Heart left ventricle (tissue), 13 donors: ENCODE measurements around the gene IMPG2.

ENCODE experiments used
- CTCF ChIP-seq, 12 donors: fragments of 200-600 bp; sonication (generic) in 4 of 12; IDR thresholded peaks; one replicate each; pipeline versions ENCODE4 v1.5.0 to v1.8.0; 2018 to 2022; ENCODE audit warnings: antibody characterized with exemption in 12 of 12, mild to moderate bottlenecking in 5 of 12
- POLR2A ChIP-seq, 2 donors: fragments of 450-650 bp; IDR thresholded peaks; one replicate each; pipeline ENCODE4 v1.6.1; 2017; ENCODE audit warnings: antibody characterized with exemption in 2 of 2, mild to moderate bottlenecking in 2 of 2, moderate library complexity in 2 of 2
- donor health status: ischemic (EF 13 %, LVEDD 7.1; RV severe dilation, severe dysfunction).
- donor health status: DM: no; HTN: yes; CAD: no.
- donor health status: DM: no; HTN: no; CAD: no.
- donor health status: ischemic (EF 25% LVEDD 6.9; RV normal size, moderate dysfunction).
- donor health status: ischemic (EF 25% LVEDD 5.7; RV mildly dilated, moderate dysfunction).
- donor health status: ischemic (EF 35%, LVEDD 5.7; RV mildly dilated, moderate dysfunction).
- donor health status: nonischemic (EF 11% LVEDD 7.7; RV severe dilation, severe dysfunction).
- donor health status: DM: yes; HTN: yes; CAD: no.
- donor health status: PGD.
- donor health status: ischemic (EF 29% LVEDD 5.4; RV normal size, mild dysfunction).
- donor health status: nonischemic (EF 23%, LVEDD 6.1; RV moderate dilation, normal function).

GRCh38 chr3:101185341-101185740 is 135.0 kb downstream of the IMPG2 start:
- TF ChIP-seq CTCF (IDR thresholded peaks at IDR 0.05) (no peak), POLR2A (IDR thresholded peaks at IDR 0.05) (no peak)
